ENCODE measurements around the gene PDE3A.
"Not testable (repeated sequence)": the region's sequence is repeated elsewhere in the genome, so short reads cannot be mapped to it uniquely, and the experiment has no call there.

The PDE3A gene

GRCh38 chr12:20376984-20377383 is 8.6 kb downstream of the PDE3A start:
- Histone ChIP-seq H3K4me2 (ENCODE audit: low read length) (no peak overlapping the region), H3K9ac (ENCODE audit: low read depth, low read length) (no peak overlapping the region), H3K4me1 (ENCODE audit: control insufficient read depth, insufficient read depth, low read length) (no peaks in the 10 kb centered on the region), H3K4me3 (ENCODE audit: low read length) (no peak overlapping the region), H3K9me3 (replicated peaks; ENCODE audit: low read length) (no peaks in the 10 kb centered on the region), H3K36me3 (ENCODE audit: insufficient read depth, low read length) (no peaks in the 10 kb centered on the region), H3K27me3 (ENCODE audit: control insufficient read depth, insufficient read depth, low read length) (no peaks in the 10 kb centered on the region)

DNA sequence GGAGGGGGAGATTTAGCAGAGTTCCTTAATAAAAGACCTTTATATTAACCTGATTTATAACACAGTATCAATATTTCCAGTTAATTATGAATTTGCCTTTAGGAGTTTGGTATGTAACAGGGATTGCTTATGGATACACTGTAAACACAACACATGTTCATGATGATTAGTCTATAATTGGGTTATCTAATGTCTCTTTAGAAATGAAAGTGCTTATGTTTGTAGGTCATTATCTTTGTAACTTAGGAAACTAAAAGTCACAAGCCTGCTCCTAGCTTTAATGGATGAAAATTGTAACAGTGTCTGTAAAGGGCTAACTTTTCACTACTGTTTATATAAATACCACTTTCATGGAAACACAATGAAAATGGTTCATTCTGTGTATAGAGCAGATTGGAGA is 9.4 kb downstream of the PDE3A start:
- Histone ChIP-seq H3K27me3 (ENCODE audit: control insufficient read depth, insufficient read depth, low read length) (no peaks in the 10 kb centered on the region), H3K4me3 (ENCODE audit: low read length) (no peak overlapping the region), H3K4me1 (ENCODE audit: control insufficient read depth, insufficient read depth, low read length) (no peaks in the 10 kb centered on the region), H3K36me3 (ENCODE audit: insufficient read depth, low read length) (no peaks in the 10 kb centered on the region), H3K4me2 (ENCODE audit: low read length) (no peak overlapping the region), H3K9me3 (replicated peaks; ENCODE audit: low read length) (no peaks in the 10 kb centered on the region), H3K9ac (ENCODE audit: low read depth, low read length) (no peak overlapping the region)

DNA sequence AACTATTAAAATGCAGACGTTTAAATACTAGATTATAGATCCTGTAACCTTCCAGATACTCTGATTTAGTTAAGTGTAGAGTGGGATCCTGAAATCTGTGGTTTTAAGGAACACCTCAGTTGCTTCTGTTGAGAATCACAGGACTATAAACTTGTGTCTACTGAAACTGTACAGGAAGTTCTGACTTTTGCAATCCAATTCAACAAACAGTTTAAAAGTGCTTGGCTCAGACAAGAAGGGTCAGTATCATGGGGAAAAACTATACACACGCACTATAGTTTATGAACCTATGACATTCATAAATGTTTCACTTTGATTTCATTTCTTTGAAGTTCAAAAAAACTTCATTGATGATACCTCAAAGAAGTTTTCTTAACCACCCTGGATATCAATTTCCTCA is 13.8 kb downstream of the PDE3A start:
- Histone ChIP-seq H3K9me3 (replicated peaks; ENCODE audit: low read length) (no peaks in the 10 kb centered on the region), H3K4me2 (ENCODE audit: low read length) (no peak overlapping the region), H3K9ac (ENCODE audit: low read depth, low read length) (no peak overlapping the region), H3K4me3 (ENCODE audit: low read length) (no peak overlapping the region), H3K27me3 (ENCODE audit: control insufficient read depth, insufficient read depth, low read length) (no peaks in the 10 kb centered on the region), H3K36me3 (ENCODE audit: insufficient read depth, low read length) (no peaks in the 10 kb centered on the region), H3K4me1 (ENCODE audit: control insufficient read depth, insufficient read depth, low read length) (no peaks in the 10 kb centered on the region)

GRCh38 chr12:20383612-20384011 is 15.3 kb downstream of the PDE3A start:
- H3K27me3 ChIP-seq (ENCODE audit: control insufficient read depth, insufficient read depth, low read length), result no peaks in the 10 kb centered on the region
- no peaks in the 10 kb centered on the region for H3K4me1 ChIP-seq (ENCODE audit: control insufficient read depth, insufficient read depth, low read length)
- no peak overlapping the region for H3K4me2 ChIP-seq (ENCODE audit: low read length)
- H3K4me3 ChIP-seq (ENCODE audit: low read length), result no peak overlapping the region
- H3K9me3 ChIP-seq (replicated peaks; ENCODE audit: low read length), result no peaks in the 10 kb centered on the region
- no peaks in the 10 kb centered on the region for H3K36me3 ChIP-seq (ENCODE audit: insufficient read depth, low read length)
- H3K9ac ChIP-seq (ENCODE audit: low read depth, low read length), result no peak overlapping the region

GRCh38 chr12:20384836-20385235 is 16.5 kb downstream of the PDE3A start:
- H3K9me3 ChIP-seq (replicated peaks; ENCODE audit: low read length); H3K4me3 ChIP-seq (ENCODE audit: low read length); H3K27me3 ChIP-seq (ENCODE audit: control insufficient read depth, insufficient read depth, low read length); H3K4me1 ChIP-seq (ENCODE audit: control insufficient read depth, insufficient read depth, low read length); H3K4me2 ChIP-seq (ENCODE audit: low read length); H3K9ac ChIP-seq (ENCODE audit: low read depth, low read length); H3K36me3 ChIP-seq (ENCODE audit: insufficient read depth, low read length): not testable (repeated sequence)

GRCh38 chr12:20390846-20391245 is 22.5 kb downstream of the PDE3A start:
- Histone ChIP-seq H3K4me1 (ENCODE audit: control insufficient read depth, insufficient read depth, low read length) (no peaks in the 10 kb centered on the region), H3K27me3 (ENCODE audit: control insufficient read depth, insufficient read depth, low read length) (no peaks in the 10 kb centered on the region), H3K4me2 (ENCODE audit: low read length) (no peak overlapping the region), H3K4me3 (ENCODE audit: low read length) (no peak overlapping the region), H3K9me3 (replicated peaks; ENCODE audit: low read length) (no peaks in the 10 kb centered on the region), H3K9ac (ENCODE audit: low read depth, low read length) (no peak overlapping the region), H3K36me3 (ENCODE audit: insufficient read depth, low read length) (no peaks in the 10 kb centered on the region)

DNA sequence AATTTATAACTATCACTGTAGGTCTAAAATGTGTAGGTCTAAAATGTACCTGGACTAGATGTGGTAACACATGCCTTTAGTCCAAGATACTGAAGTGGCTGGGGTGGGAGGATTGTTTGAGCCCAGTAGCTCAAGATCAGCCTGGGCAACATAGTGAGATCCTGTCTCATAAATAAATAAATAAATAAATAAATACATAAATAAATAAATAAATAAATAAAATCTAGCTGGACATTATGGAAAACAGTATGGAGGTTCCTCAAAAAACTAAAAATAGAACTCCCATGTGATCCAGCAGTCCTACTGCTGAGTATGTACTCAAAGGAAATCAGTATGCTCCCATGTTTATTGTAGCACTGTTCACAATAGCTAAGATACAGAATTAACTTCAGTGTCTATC is 24.0 kb downstream of the PDE3A start:
- H3K4me2 ChIP-seq (ENCODE audit: low read length), result no peak overlapping the region

DNA sequence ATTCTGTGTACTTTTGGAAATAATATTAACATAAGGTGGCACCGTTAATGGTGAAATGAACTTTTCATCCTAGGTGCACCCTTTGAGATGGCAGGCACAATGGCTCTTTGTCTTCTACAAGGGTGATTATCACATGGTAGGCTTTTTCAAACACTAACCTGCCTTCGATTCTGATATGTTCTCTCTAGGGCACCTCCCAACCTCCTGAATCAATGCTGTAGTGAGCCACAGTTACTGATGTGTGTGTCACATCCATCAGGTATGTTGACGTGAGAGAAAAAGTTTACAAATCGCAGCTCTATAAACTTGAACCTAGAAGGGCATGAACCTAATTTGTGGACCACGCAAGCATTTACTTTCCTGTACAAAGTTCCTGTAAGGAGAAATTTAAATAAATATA is 25.4 kb downstream of the PDE3A start:
- no peaks in the 10 kb centered on the region for H3K4me1 ChIP-seq (ENCODE audit: control insufficient read depth, insufficient read depth, low read length)

More for the DNA sequence above, 24.0 kb downstream of the PDE3A start:
- H3K9me3 ChIP-seq (replicated peaks; ENCODE audit: low read length), result no peaks in the 10 kb centered on the region
- no peak overlapping the region for H3K9ac ChIP-seq (ENCODE audit: low read depth, low read length)
- no peaks in the 10 kb centered on the region for H3K27me3 ChIP-seq (ENCODE audit: control insufficient read depth, insufficient read depth, low read length)
- H3K4me1 ChIP-seq (ENCODE audit: control insufficient read depth, insufficient read depth, low read length), result no peaks in the 10 kb centered on the region
- no peaks in the 10 kb centered on the region for H3K36me3 ChIP-seq (ENCODE audit: insufficient read depth, low read length)
- no peak overlapping the region for H3K4me3 ChIP-seq (ENCODE audit: low read length)

GRCh38 chr12:20395791-20396550 is 27.6 kb downstream of the PDE3A start:
- no peak overlapping the region for H3K4me2 ChIP-seq (ENCODE audit: low read length)
- no peaks in the 10 kb centered on the region for H3K36me3 ChIP-seq (ENCODE audit: insufficient read depth, low read length)
- no peaks in the 10 kb centered on the region for H3K27me3 ChIP-seq (ENCODE audit: control insufficient read depth, insufficient read depth, low read length)
- H3K4me1 ChIP-seq (ENCODE audit: control insufficient read depth, insufficient read depth, low read length), result no peaks in the 10 kb centered on the region
- H3K9ac ChIP-seq (ENCODE audit: low read depth, low read length), result no peak overlapping the region
- no peak overlapping the region for H3K4me3 ChIP-seq (ENCODE audit: low read length)
- no peaks in the 10 kb centered on the region for H3K9me3 ChIP-seq (replicated peaks; ENCODE audit: low read length)

More for the DNA sequence above, 25.4 kb downstream of the PDE3A start:
- Histone ChIP-seq H3K27me3 (ENCODE audit: control insufficient read depth, insufficient read depth, low read length) (no peaks in the 10 kb centered on the region), H3K4me3 (ENCODE audit: low read length) (no peak overlapping the region), H3K4me2 (ENCODE audit: low read length) (no peak overlapping the region), H3K9ac (ENCODE audit: low read depth, low read length) (no peak overlapping the region), H3K36me3 (ENCODE audit: insufficient read depth, low read length) (no peaks in the 10 kb centered on the region), H3K9me3 (replicated peaks; ENCODE audit: low read length) (no peaks in the 10 kb centered on the region)

- Histone ChIP-seq H3K27me3 (ENCODE audit: control insufficient read depth, insufficient read depth, low read length) (no peaks in the 10 kb centered on the region), H3K9me3 (replicated peaks; ENCODE audit: low read length) (no peaks in the 10 kb centered on the region), H3K4me3 (ENCODE audit: low read length) (no peak overlapping the region), H3K9ac (ENCODE audit: low read depth, low read length) (no peak overlapping the region), H3K4me2 (ENCODE audit: low read length) (no peak overlapping the region), H3K4me1 (ENCODE audit: control insufficient read depth, insufficient read depth, low read length) (peaks cover 4% of the 10 kb centered on the region), H3K36me3 (ENCODE audit: insufficient read depth, low read length) (no peaks in the 10 kb centered on the region)
These were observed 30.3 kb downstream of the PDE3A start for GRCh38 chr12:20398686-20399085.

DNA sequence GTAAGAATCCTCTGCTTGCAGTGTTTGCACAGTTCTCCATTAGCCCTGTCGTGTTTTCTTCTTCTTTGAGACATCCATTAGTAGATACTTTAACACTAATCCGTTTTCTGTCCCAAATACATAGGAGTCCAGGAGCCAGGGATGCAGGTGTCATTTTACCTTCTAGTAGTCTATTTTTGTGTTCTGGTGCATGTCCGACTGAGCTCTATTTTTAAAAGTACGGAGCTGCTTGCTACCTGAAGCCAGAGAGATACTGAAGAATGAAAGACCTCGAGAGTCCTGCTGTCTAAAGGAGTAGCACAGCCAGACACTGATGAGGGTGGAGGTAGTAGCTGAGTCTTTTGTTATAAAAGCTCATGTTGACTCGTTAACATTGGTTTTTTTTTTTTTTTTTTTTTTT is 31.7 kb downstream of the PDE3A start:
- no peak overlapping the region for H3K4me2 ChIP-seq (ENCODE audit: low read length)
- no peak overlapping the region for H3K9ac ChIP-seq (ENCODE audit: low read depth, low read length)
- H3K9me3 ChIP-seq (replicated peaks; ENCODE audit: low read length), result no peaks in the 10 kb centered on the region
- no peaks in the 10 kb centered on the region for H3K27me3 ChIP-seq (ENCODE audit: control insufficient read depth, insufficient read depth, low read length)
- no peak overlapping the region for H3K4me3 ChIP-seq (ENCODE audit: low read length)
- H3K36me3 ChIP-seq (ENCODE audit: insufficient read depth, low read length), result no peaks in the 10 kb centered on the region
- H3K4me1 ChIP-seq (ENCODE audit: control insufficient read depth, insufficient read depth, low read length), result peaks cover 11% of the 10 kb centered on the region

GRCh38 chr12:20403230-20403629 is 34.9 kb downstream of the PDE3A start:
- H3K4me1 ChIP-seq (ENCODE audit: control insufficient read depth, insufficient read depth, low read length), result peaks cover 11% of the 10 kb centered on the region
- no peak overlapping the region for H3K4me2 ChIP-seq (ENCODE audit: low read length)
- H3K27me3 ChIP-seq (ENCODE audit: control insufficient read depth, insufficient read depth, low read length), result no peaks in the 10 kb centered on the region
- H3K36me3 ChIP-seq (ENCODE audit: insufficient read depth, low read length), result no peaks in the 10 kb centered on the region
- no peak overlapping the region for H3K4me3 ChIP-seq (ENCODE audit: low read length)
- no peaks in the 10 kb centered on the region for H3K9me3 ChIP-seq (replicated peaks; ENCODE audit: low read length)
- H3K9ac ChIP-seq (ENCODE audit: low read depth, low read length), result no peak overlapping the region
